B cell (primary cell): ENCODE measurements around the gene HOXB3. TPM values are rescaled to one million over a fixed set of nuclear protein-coding genes. Genes with fewer than 3 reads are reported as not detected.
A peak's percentile ranks its signal among the peaks of the same experiment; 100 is the strongest.

ENCODE experiments used
- ATAC-seq: fragments of 200-7000 bp; cut with Tn5 transposase; one replicate; pipeline ENCODE4 v1.10.0; 2021; ENCODE audit warnings: low read depth, mild to moderate bottlenecking, moderate number of reproducible peaks, moderate library complexity
- CTCF ChIA-PET: fragments of 350-600 bp; sonication (Branson Sonifier 250); formaldehyde crosslinking; loops from one replicate; lab custom pipeline; 2021; ENCODE audit warnings: antibody characterized with exemption, inconsistent platforms; lab: Charles Lee
- POLR2A ChIA-PET: fragments of 350-600 bp; sonication (Branson Sonifier 250); formaldehyde crosslinking; loops from one replicate; lab custom pipeline; 2021; ENCODE audit warnings: antibody characterized with exemption; lab: Charles Lee
- DNase-seq: peaks from one replicate; pipeline ENCODE4 v3.0.0; 2013
- H2AFZ ChIP-seq: 2 replicates; pipeline ENCODE4 v1.6.1; 2012; ENCODE audit warnings: mild to moderate bottlenecking, low read depth, low read length; ENCODE audit not compliant: insufficient read depth, poor library complexity, severe bottlenecking
- H3K27ac ChIP-seq, 2 donors: 1 replicate in 1 of 2; 2 replicates in 1 of 2; pipeline ENCODE4 v1.5.1; 2012 to 2013; ENCODE audit warnings: low read length in 2 of 2, mild to moderate bottlenecking in 2 of 2, moderate library complexity in 1 of 2
- H3K27me3 ChIP-seq, 4 experiments: fragments of 200-600 bp in 1 of 4; sonication (generic) in 1 of 4; replicated peaks in 1 of 4; 1 replicate in 2 of 4; 2 replicates in 2 of 4; pipeline versions ENCODE4 v1.6.1 to v1.7.0; 2013 to 2016; ENCODE audit warnings: low read length in 3 of 4, mild to moderate bottlenecking in 2 of 4, mixed read lengths in 1 of 4, moderate library complexity in 1 of 4; ENCODE audit not compliant: insufficient read depth in 4 of 4, control insufficient read depth in 3 of 4; ENCODE audit errors: control extremely low read depth in 1 of 4
- H3K36me3 ChIP-seq, 2 experiments: replicated peaks in 1 of 2; 1 replicate in 1 of 2; 2 replicates in 1 of 2; pipeline versions ENCODE4 v1.6.1 to v1.7.1; 2013; ENCODE audit warnings: low read length in 1 of 2; ENCODE audit not compliant: insufficient read depth in 2 of 2, control insufficient read depth in 1 of 2; ENCODE audit errors: control extremely low read depth in 1 of 2, extremely low read depth in 1 of 2
- H3K4me1 ChIP-seq, 2 donors: fragments of 200-600 bp in 1 of 2; sonication (generic) in 1 of 2; 1 replicate in 1 of 2; 2 replicates in 1 of 2; pipeline versions ENCODE4 v1.5.1 to v1.6.1; 2013 to 2017; ENCODE audit warnings: low read length in 2 of 2; ENCODE audit not compliant: control insufficient read depth in 2 of 2, insufficient read depth in 2 of 2
- H3K4me2 ChIP-seq: replicated peaks from 2 replicates; pipeline ENCODE3; 2012; ENCODE audit warnings: mild to moderate bottlenecking, low read depth, low read length; ENCODE audit not compliant: poor library complexity, severe bottlenecking
- H3K4me3 ChIP-seq, 5 experiments: fragments of 200-600 bp in 1 of 5; sonication (generic) in 1 of 5; 1 replicate in 3 of 5; 2 replicates in 2 of 5; pipeline versions ENCODE4 v1.5.1 to v1.7.0; 2011 to 2016; ENCODE audit warnings: low read length in 4 of 5, mild to moderate bottlenecking in 4 of 5, low read depth in 2 of 5, control low read depth in 1 of 5, moderate library complexity in 1 of 5; ENCODE audit not compliant: insufficient read depth in 1 of 5; ENCODE audit errors: control extremely low read depth in 1 of 5, extremely low read depth in 1 of 5
- H3K79me2 ChIP-seq: fragments of 200-600 bp; sonication (generic); one replicate; pipeline ENCODE4 v1.6.0; 2016; ENCODE audit warnings: low read length; ENCODE audit not compliant: control insufficient read depth, insufficient read depth
- H3K9ac ChIP-seq: fragments of 200-600 bp; sonication (generic); 2 replicates; pipeline ENCODE4 v1.6.1; 2017; ENCODE audit warnings: mild to moderate bottlenecking, low read length, moderate library complexity
- H3K9me3 ChIP-seq, 3 donors: one replicate each; pipeline versions ENCODE4 v1.6.1 to v1.7.1; 2013; ENCODE audit warnings: low read length in 2 of 3; ENCODE audit not compliant: control insufficient read depth in 2 of 3, insufficient read depth in 1 of 3; ENCODE audit errors: control extremely low read depth in 1 of 3
- H4K20me1 ChIP-seq: 2 replicates; pipeline ENCODE4 v1.6.0; 2012; ENCODE audit warnings: mild to moderate bottlenecking, low read length; ENCODE audit not compliant: insufficient read depth, control insufficient read depth, poor library complexity, severe bottlenecking
- H3K27ac Mint-ChIP-seq: one replicate; pipeline ENCODE4 v1.8.0; 2021; ENCODE audit warnings: mixed read lengths
- H3K27me3 Mint-ChIP-seq: one replicate; pipeline ENCODE4 v1.8.0; 2021; ENCODE audit warnings: mixed read lengths
- H3K4me1 Mint-ChIP-seq: one replicate; pipeline ENCODE4 v1.8.0; 2021; ENCODE audit warnings: mixed read lengths
- H3K4me3 Mint-ChIP-seq: one replicate; pipeline ENCODE4 v1.8.0; 2021; ENCODE audit warnings: mixed read lengths
- H3K9me3 Mint-ChIP-seq: one replicate; pipeline ENCODE4 v1.8.0; 2022; ENCODE audit warnings: mixed read lengths; ENCODE audit not compliant: insufficient read depth
- CTCF ChIP-seq: fragments of 200-600 bp; IDR thresholded peaks from one replicate; pipeline ENCODE4 v1.8.0; 2022; ENCODE audit warnings: antibody characterized with exemption, mild to moderate bottlenecking
- EZH2 ChIP-seq: IDR thresholded peaks from 2 replicates; pipeline ENCODE4 v1.6.1; 2012; ENCODE audit warnings: borderline replicate concordance, low read depth, mild to moderate bottlenecking, moderate library complexity, low read length; ENCODE audit not compliant: insufficient read depth, poor library complexity, severe bottlenecking
- WGBS: methylation state at CpG from one replicate; pipeline ENCODE4 v1.1.5; 2013; ENCODE audit warnings: missing lambda C conversion rate; ENCODE audit not compliant: insufficient coverage; 5-methylcytosine and 5-hydroxymethylcytosine counted together
- intact Hi-C: fragments of 100-400 bp; cut with micrococcal nuclease; formaldehyde crosslinking; loops from one replicate; pipeline ENCODE4 v1.10.0; 2022
- polyA plus RNA-seq: library from polyadenylated mRNA; depleted of rRNA; stranded (reverse); fragments of >200 nt; gene quantifications from 2 replicates; pipeline ENCODE4 v1.2.3, GENCODE V29; 2012
- total RNA-seq, 2 donors: library from RNA; stranded (reverse); fragments of 120-200 nt in 1 of 2; gene quantifications; 1 replicate in 1 of 2; 2 replicates in 1 of 2; pipeline versions ENCODE4 v1.2.3 to v1.2.4, GENCODE V29; 2013 to 2022

HOXB3 gene
- total and polyA plus RNA-seq, 2 donors (not counting 1 experiment from before 2014, with no cell fraction given): 3.0 to 4.0 TPM

GRCh38 chr17:48598736-48599135, 8.7 kb upstream of the HOXB3 start:
- Histone ChIP-seq H4K20me1 (peaks cover 8% of the 10 kb centered on the region), H3K9ac (no peak overlapping the region), H3K27me3 (peaks cover 0 to 100% (median 77%) of the 10 kb centered on the region in 4 experiments), H3K79me2 (no peaks in the 10 kb centered on the region), H3K9me3 (peaks cover 0 to 30% (median 0%) of the 10 kb centered on the region in 3 donors), H3K4me1 (peaks cover 40 to 45% of the 10 kb centered on the region in 2 donors), H2AFZ (no peak overlapping the region), H3K4me2 (no peak overlapping the region), H3K27ac (no peak overlapping the region), H3K4me3 (no peak overlapping the region), H3K36me3 (no peaks in the 10 kb centered on the region)
- TF ChIP-seq EZH2 (no peak), CTCF (no peak)
- Mint-ChIP-seq H3K9me3 (no peaks in the 10 kb centered on the region), H3K27me3 (peaks cover 85% of the 10 kb centered on the region), H3K4me3 (peak overlapping the region; percentile 81), H3K27ac (no peak overlapping the region), H3K4me1 (peaks cover 35% of the 10 kb centered on the region)
- DNase-seq (peak; percentile 35), ATAC-seq (no peak)
- intact Hi-C loops: loop anchor here (5.0 kb wide), 1 partner anchor 129 kb away; the partner anchor contains the start of gene HOXB13
- ChIA-PET CTCF (interaction anchor here (0.7 to 1.1 kb wide), 3 partner anchors 8 to 98 kb away, joined by 3 to 6 read pairs (median 4); no protein-coding TSS in a partner anchor), POLR2A (no interaction called here)
- WGBS: 74% methylated on average over 5 of the region's 7 CpGs
